ENCODE measurements around the gene TRIM47. TPM values are rescaled to one million over a fixed set of nuclear protein-coding genes. Genes with fewer than 3 reads are reported as not detected.
A peak's percentile ranks its signal among the peaks of the same experiment; 100 is the strongest.

TRIM47 gene
- total and polyA plus RNA-seq, 2 of the 13 experiments (the other 11 are each of a cell fraction or from before 2014, with no cell fraction given), result 33.5 to 82.0 TPM

DNA sequence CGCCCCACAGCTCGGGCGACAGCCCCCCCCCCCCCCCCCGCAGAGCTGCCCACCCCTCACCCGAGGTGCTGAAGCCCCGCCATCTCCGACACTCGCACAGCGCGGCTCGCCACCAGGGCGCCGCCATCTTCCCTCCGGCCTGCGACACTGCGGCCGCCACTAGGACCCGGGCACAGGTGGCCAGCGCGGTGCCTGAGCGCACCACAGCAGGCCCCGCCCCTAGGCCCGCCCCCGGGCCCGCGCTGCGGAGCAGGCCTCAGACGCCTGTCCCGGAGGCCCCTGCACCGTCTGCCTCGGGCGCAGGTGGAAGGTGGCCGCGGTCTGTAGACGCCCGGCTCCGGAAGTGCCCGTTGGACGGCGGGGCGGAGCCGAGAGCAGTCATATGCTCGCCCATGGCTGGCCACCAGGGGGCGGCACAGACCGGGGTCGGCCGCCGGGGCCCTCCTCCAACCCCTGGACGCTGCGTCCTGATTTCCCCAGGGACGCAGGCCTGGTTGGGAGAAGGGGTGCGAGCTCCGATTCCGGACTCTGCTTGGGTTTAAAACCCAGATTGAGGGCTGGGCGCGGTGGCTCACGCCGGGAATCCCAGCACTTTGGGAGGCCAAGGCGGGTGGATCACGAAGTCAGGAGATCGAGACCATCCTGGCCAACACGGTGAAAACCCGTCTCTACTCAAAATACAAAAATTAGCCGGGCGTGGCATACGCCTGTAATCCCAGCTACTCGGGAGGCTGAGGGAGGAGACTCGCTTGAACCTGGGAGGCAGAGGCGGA lies 26.6 kb upstream of the TRIM47 start, which contains the start of gene MRPL38 (continued):
- TF ChIP-seq KLF13 (CRISPR knock-in tag; IDR thresholded peaks at IDR 0.05), result no peak
- peak; percentile 97 for TF ChIP-seq MED8 (CRISPR knock-in tag; IDR thresholded peaks at IDR 0.05; ENCODE audit: insufficient replicate concordance)
- peak; percentile 97 for TF ChIP-seq ZKSCAN8 (CRISPR knock-in tag; IDR thresholded peaks at IDR 0.05; ENCODE audit: borderline replicate concordance)
- peak; percentile 74; the same call in 1 of the 2 replicates for TF ChIP-seq SNAI1 (CRISPR knock-in tag; IDR thresholded peaks at IDR 0.05; ENCODE audit: borderline replicate concordance)
- TF ChIP-seq SRSF4 (IDR thresholded peaks at IDR 0.05; ENCODE audit: low read depth, low read length, poor library complexity, severe bottlenecking), result no peak
- TF ChIP-seq, protein P1, sequence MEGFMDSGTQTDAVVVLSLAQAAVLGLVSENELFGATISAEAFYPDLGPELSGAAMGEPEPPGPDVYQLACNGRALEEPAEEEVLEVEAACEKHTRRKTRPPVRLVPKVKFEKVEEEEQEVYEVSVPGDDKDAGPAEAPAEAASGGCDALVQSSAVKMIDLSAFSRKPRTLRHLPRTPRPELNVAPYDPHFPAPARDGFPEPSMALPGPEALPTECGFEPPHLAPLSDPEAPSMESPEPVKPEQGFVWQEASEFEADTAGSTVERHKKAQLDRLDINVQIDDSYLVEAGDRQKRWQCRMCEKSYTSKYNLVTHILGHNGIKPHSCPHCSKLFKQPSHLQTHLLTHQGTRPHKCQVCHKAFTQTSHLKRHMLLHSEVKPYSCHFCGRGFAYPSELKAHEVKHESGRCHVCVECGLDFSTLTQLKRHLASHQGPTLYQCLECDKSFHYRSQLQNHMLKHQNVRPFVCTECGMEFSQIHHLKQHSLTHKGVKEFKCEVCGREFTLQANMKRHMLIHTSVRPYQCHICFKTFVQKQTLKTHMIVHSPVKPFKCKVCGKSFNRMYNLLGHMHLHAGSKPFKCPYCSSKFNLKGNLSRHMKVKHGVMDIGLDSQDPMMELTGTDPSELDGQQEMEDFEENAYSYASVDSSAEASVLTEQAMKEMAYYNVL (CRISPR knock-in tag; IDR thresholded peaks at IDR 0.05; ENCODE audit: borderline replicate concordance), result peak; percentile 95; the same call in 1 of the 2 replicates
- TF ChIP-seq, protein P2, sequence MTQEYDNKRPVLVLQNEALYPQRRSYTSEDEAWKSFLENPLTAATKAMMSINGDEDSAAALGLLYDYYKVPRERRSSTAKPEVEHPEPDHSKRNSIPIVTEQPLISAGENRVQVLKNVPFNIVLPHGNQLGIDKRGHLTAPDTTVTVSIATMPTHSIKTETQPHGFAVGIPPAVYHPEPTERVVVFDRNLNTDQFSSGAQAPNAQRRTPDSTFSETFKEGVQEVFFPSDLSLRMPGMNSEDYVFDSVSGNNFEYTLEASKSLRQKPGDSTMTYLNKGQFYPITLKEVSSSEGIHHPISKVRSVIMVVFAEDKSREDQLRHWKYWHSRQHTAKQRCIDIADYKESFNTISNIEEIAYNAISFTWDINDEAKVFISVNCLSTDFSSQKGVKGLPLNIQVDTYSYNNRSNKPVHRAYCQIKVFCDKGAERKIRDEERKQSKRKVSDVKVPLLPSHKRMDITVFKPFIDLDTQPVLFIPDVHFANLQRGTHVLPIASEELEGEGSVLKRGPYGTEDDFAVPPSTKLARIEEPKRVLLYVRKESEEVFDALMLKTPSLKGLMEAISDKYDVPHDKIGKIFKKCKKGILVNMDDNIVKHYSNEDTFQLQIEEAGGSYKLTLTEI (CRISPR knock-in tag; conservative IDR thresholded peaks at IDR 0.05), result no peak
- TF ChIP-seq, protein P3, sequence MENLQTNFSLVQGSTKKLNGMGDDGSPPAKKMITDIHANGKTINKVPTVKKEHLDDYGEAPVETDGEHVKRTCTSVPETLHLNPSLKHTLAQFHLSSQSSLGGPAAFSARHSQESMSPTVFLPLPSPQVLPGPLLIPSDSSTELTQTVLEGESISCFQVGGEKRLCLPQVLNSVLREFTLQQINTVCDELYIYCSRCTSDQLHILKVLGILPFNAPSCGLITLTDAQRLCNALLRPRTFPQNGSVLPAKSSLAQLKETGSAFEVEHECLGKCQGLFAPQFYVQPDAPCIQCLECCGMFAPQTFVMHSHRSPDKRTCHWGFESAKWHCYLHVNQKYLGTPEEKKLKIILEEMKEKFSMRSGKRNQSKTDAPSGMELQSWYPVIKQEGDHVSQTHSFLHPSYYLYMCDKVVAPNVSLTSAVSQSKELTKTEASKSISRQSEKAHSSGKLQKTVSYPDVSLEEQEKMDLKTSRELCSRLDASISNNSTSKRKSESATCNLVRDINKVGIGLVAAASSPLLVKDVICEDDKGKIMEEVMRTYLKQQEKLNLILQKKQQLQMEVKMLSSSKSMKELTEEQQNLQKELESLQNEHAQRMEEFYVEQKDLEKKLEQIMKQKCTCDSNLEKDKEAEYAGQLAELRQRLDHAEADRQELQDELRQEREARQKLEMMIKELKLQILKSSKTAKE (CRISPR knock-in tag; IDR thresholded peaks at IDR 0.05; ENCODE audit: borderline replicate concordance), result peak; percentile 95
- TF ChIP-seq CREB1 (IDR thresholded peaks at IDR 0.05), result peak; percentile 48; the same call in 1 of the 2 replicates
- no peak for TF ChIP-seq CREB1 (CRISPR knock-in tag; IDR thresholded peaks at IDR 0.05)
- TF ChIP-seq SMYD3 (CRISPR knock-in tag; IDR thresholded peaks at IDR 0.05), result peak; percentile 95
- TF ChIP-seq, protein P4, sequence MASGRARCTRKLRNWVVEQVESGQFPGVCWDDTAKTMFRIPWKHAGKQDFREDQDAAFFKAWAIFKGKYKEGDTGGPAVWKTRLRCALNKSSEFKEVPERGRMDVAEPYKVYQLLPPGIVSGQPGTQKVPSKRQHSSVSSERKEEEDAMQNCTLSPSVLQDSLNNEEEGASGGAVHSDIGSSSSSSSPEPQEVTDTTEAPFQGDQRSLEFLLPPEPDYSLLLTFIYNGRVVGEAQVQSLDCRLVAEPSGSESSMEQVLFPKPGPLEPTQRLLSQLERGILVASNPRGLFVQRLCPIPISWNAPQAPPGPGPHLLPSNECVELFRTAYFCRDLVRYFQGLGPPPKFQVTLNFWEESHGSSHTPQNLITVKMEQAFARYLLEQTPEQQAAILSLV (CRISPR knock-in tag; IDR thresholded peaks at IDR 0.05; ENCODE audit: borderline replicate concordance), result peak; percentile 94
- no peak for TF ChIP-seq PHB2 (IDR thresholded peaks at IDR 0.05; ENCODE audit: partially characterized antibody)
- TF ChIP-seq ZNF776 (CRISPR knock-in tag; IDR thresholded peaks at IDR 0.05), result peak; percentile 94
- no peak for TF ChIP-seq GPN1 (CRISPR knock-in tag; IDR thresholded peaks at IDR 0.05; ENCODE audit: borderline replicate concordance)
- 0 out of 2 replicates have a peak, but pooled peaks have one; percentile 32 for TF ChIP-seq ATAD3A (CRISPR knock-in tag; IDR thresholded peaks at IDR 0.05)
- peak; percentile 99 for TF ChIP-seq ZFX (CRISPR knock-in tag; IDR thresholded peaks at IDR 0.05; ENCODE audit: low read depth)
- peak; percentile 98 for TF ChIP-seq ZNF124 (CRISPR knock-in tag; IDR thresholded peaks at IDR 0.05)
- TF ChIP-seq ZNF556 (CRISPR knock-in tag; IDR thresholded peaks at IDR 0.05; ENCODE audit: borderline replicate concordance), result peak; percentile 79; the same call in 1 of the 2 replicates
- TF ChIP-seq NCOA1 (CRISPR knock-in tag; IDR thresholded peaks at IDR 0.05), result no peak
- TF ChIP-seq ARHGAP35 (CRISPR knock-in tag; IDR thresholded peaks at IDR 0.05; ENCODE audit: borderline replicate concordance), result peak; percentile 98
- peak; percentile 92 for TF ChIP-seq KAT7 (CRISPR knock-in tag; IDR thresholded peaks at IDR 0.05; ENCODE audit: borderline replicate concordance)

Measured in HepG2 (cell line).